Epithelial cell of proximal tubule (primary cell): ENCODE results near the gene PPP2R2C. TPM values are rescaled to one million over a fixed set of nuclear protein-coding genes. Genes with fewer than 3 reads are reported as not detected.

Source experiments
- DNase-seq: peaks from one replicate; pipeline ENCODE4 v3.0.0-alpha.2; 2011; ENCODE audit warnings: low read depth
- H3K4me3 ChIP-seq: 2 replicates; pipeline ENCODE4 v1.5.1; 2011; ENCODE audit warnings: low read depth, mild to moderate bottlenecking, low read length
- CTCF ChIP-seq: conservative IDR thresholded peaks from 2 replicates; pipeline ENCODE4 v1.5.1; 2012; ENCODE audit warnings: low read depth, mild to moderate bottlenecking, low read length
- total RNA-seq: library from RNA; depleted of rRNA; stranded (reverse); fragments of >200 nt; gene quantifications from 2 replicates; pipeline ENCODE4 v1.2.3, GENCODE V29; 2015

PPP2R2C gene
- total RNA-seq, 1 donor from 2014 or later: not detected

- TF ChIP-seq CTCF: no peak
- no peak overlapping the region for H3K4me3 ChIP-seq
- DNase-seq: no peak
Observed at GRCh38 chr4:6408263-6408662, 64.2 kb downstream of the PPP2R2C start.

- H3K4me3 ChIP-seq: no peak overlapping the region
- DNase-seq: no peak
- no peak for TF ChIP-seq CTCF
Observed at GRCh38 chr4:6405397-6405706, 67.1 kb downstream of the PPP2R2C start.

- DNase-seq: no peak
- TF ChIP-seq CTCF: no peak
- H3K4me3 ChIP-seq: no peak overlapping the region
Observed at GRCh38 chr4:6404611-6405396, 67.6 kb downstream of the PPP2R2C start.

GRCh38 chr4:6403400-6403685, 69.1 kb downstream of the PPP2R2C start:
- no peak overlapping the region for H3K4me3 ChIP-seq
- DNase-seq: no peak
- TF ChIP-seq CTCF: no peak

GRCh38 chr4:6402566-6403399, 69.6 kb downstream of the PPP2R2C start:
- TF ChIP-seq CTCF: no peak
- H3K4me3 ChIP-seq: no peak overlapping the region
- DNase-seq: no peak

DNA sequence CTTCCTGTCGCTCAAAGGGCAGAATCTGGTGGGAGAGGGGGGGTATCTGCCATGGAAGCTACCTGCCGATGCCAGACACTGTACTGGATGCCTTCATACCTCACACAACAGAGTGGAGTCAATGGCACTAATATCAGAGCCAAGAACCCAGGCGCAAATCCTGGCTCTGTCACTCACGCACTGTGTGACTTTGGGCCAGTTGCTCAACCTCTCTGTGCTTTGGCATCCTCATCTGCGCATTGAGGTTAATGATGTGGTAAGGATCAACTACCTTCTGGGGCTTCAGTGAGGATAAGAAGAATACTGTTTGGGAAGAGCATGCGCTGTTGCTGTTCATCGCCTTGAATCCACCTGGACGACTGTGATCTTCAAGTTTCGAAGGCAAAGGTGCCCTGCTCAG, 70.6 kb downstream of the PPP2R2C start:
- no peak overlapping the region for H3K4me3 ChIP-seq
- no peak for TF ChIP-seq CTCF
- no peak for DNase-seq
